Measurements from ENCODE around the gene TEKT2. TPM values are rescaled to one million over a fixed set of nuclear protein-coding genes. Genes with fewer than 3 reads are reported as not detected.

The TEKT2 gene
- total RNA-seq, 1 experiment from 2014 or later: 0.20 TPM

DNA sequence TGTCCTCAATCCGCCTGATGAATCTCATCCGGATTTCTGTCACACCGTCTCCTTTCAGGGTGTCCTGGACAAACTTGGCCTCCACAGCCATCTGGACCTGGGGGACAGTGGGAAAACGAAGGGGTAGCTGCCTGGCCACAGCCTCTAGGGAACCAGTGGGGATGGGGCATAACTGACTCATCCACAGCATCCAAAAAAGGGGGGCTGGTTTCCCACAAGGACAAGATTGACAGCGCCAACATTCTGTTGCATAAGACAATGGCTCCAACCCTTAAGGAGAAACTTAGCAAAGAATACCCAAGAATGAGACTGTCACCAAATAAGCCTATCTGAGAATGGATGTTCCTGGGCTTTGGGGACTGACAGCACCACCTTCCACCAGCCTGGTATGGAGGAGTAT is 53.3 kb downstream of the TEKT2 start:
- Histone ChIP-seq H2BK15ac (ENCODE audit: low read depth, low read length) (no peak overlapping the region), H2BK5ac (ENCODE audit: insufficient read length, low read length) (no peak overlapping the region), H3K4me1 (ENCODE audit: insufficient read depth, low read length) (0 out of 2 replicates have a peak, but pooled peaks cover 2% of the 10 kb centered on the region), H3K4me2 (ENCODE audit: insufficient read depth, insufficient read length, low read length) (no peak overlapping the region), H3K9me3 (ENCODE audit: control insufficient read depth, low read depth, low read length) (no peaks in the 10 kb centered on the region), H3K79me1 (ENCODE audit: insufficient read depth, low read depth, low read length, poor library complexity, severe bottlenecking) (no peaks in the 10 kb centered on the region), H3K56ac (ENCODE audit: insufficient read length, low read depth, low read length) (no peak overlapping the region), H2AK5ac (ENCODE audit: insufficient read length, low read length) (no peak overlapping the region), H3K27me3 (ENCODE audit: insufficient read depth, low read length) (no peaks in the 10 kb centered on the region), H3K9ac (ENCODE audit: extremely low read depth, insufficient read length, low read length) (no peak overlapping the region), H3K4ac (ENCODE audit: low read depth, low read length) (no peak overlapping the region), H2BK20ac (ENCODE audit: low read depth, low read length, poor library complexity, severe bottlenecking) (no peak overlapping the region), H3T11ph (ENCODE audit: low read length) (no peak overlapping the region), H2BK12ac (ENCODE audit: insufficient read length, low read depth, low read length) (no peak overlapping the region), H2BK120ac (ENCODE audit: low read depth, low read length, poor library complexity, severe bottlenecking) (no peak overlapping the region), H4K91ac (ENCODE audit: insufficient read length, low read depth, low read length) (no peak overlapping the region), H3K14ac (ENCODE audit: insufficient read depth, low read length) (no peak overlapping the region; the same call in 1 of the 2 replicates), H4K20me1 (ENCODE audit: control insufficient read depth, insufficient read depth, insufficient read length) (no peaks in the 10 kb centered on the region), H4K8ac (replicated peaks; ENCODE audit: insufficient read length, low read depth, low read length) (no peak overlapping the region), H3K18ac (ENCODE audit: insufficient read length, low read depth, low read length) (no peak overlapping the region), H2AFZ (ENCODE audit: low read length) (no peak overlapping the region), H3K23me2 (ENCODE audit: insufficient read length, low read depth, low read length, poor library complexity, severe bottlenecking) (no peaks in the 10 kb centered on the region), H3K23ac (ENCODE audit: insufficient read length, low read depth, low read length) (no peak overlapping the region), H3K79me2 (ENCODE audit: insufficient read depth, low read length) (no peaks in the 10 kb centered on the region), H3K27ac (ENCODE audit: insufficient read length, low read depth, low read length) (no peak overlapping the region), H4K5ac (ENCODE audit: insufficient read length, low read depth, low read length) (no peak overlapping the region)
- H3K36me3 Mint-ChIP-seq (ENCODE audit: insufficient read depth in 1 of 3, low read depth in 3 of 3): peaks cover 6 to 36% (median 17%) of the 10 kb centered on the region in 3 experiments; a peak in 6 of 7 replicates
- TF ChIP-seq, protein P1, sequence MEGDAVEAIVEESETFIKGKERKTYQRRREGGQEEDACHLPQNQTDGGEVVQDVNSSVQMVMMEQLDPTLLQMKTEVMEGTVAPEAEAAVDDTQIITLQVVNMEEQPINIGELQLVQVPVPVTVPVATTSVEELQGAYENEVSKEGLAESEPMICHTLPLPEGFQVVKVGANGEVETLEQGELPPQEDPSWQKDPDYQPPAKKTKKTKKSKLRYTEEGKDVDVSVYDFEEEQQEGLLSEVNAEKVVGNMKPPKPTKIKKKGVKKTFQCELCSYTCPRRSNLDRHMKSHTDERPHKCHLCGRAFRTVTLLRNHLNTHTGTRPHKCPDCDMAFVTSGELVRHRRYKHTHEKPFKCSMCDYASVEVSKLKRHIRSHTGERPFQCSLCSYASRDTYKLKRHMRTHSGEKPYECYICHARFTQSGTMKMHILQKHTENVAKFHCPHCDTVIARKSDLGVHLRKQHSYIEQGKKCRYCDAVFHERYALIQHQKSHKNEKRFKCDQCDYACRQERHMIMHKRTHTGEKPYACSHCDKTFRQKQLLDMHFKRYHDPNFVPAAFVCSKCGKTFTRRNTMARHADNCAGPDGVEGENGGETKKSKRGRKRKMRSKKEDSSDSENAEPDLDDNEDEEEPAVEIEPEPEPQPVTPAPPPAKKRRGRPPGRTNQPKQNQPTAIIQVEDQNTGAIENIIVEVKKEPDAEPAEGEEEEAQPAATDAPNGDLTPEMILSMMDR (conservative IDR thresholded peaks at IDR 0.05): no peak
- H3K9me3 Mint-ChIP-seq: no peaks in the 10 kb centered on the region
- no peak overlapping the region; a peak in 1 of 7 replicates for H3K27ac Mint-ChIP-seq
- H3K4me3 Mint-ChIP-seq: no peak overlapping the region
- DNase-seq: no peak
- no CpG with 5 or more reads among the region's 5 CpGs for WGBS (ENCODE audit: extremely low coverage, insufficient read length, low lambda C conversion rate)
- H3K27me3 Mint-ChIP-seq (ENCODE audit: low read depth): no peaks in the 10 kb centered on the region
- H3K4me1 Mint-ChIP-seq: peaks cover 6 to 12% of the 10 kb centered on the region in 2 experiments

All from H9 (cell line).